IPS-NIHi11 (cell line): ENCODE data around the gene ERCC2.

ENCODE experiments used
- DNase-seq: peaks from one replicate; pipeline ENCODE4 v3.0.0; 2012; ENCODE audit warnings: mixed read lengths, low spot score

Gene ERCC2

DNA sequence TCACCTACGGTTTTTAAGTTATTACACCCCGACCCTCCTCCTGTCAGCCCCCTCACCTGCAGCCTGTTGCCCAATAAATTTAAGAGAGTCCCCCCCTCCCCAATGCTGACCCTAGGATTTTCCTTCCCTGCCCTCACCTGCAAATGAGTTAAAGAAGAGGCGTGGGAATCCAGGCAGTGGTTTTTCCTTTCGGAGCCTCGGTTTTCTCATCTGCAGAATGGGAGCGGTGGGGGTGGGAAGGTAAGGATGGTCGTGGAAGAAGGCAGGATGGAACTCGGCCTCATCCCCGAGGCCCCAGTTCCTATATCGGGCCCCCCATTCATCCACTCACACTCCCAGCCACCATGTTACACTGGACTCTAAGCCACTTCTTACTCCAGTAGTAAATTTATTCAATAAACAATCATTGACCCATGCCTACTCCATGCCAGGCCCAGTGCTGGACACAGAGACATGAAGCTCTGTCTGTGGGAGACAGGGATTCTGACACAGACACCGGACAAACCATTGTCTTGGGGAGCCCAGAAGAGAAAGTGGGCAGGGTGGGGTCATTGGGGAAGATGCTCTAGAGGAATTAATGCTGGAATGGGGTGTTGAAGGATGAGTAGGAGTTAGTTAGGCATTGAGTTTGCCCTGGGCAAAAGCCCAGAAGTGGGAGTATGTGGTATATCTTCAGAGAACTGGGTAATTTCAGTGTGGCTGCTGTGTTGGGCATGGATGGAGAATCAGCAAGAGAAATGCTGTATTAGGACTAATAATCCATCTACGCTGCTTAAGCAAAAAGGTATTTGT is 66.9 kb downstream of the ERCC2 start:
- no peak for DNase-seq

DNA sequence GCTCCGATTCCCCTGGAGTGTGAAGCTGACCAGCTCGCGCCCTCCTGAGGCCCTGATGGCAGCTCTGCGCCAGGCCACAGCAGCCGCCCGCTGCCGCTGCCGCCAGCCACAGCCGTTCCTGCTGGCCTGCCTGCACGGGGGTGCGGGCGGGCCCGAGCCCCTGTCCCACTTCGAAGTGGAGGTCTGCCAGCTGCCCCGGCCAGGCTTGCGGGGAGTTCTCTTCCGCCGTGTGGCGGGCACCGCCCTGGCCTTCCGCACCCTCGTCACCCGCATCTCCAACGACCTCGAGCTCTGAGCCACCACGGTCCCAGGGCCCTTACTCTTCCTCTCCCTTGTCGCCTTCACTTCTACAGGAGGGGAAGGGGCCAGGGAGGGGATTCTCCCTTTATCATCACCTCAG is 68.0 kb downstream of the ERCC2 start:
- DNase-seq = no peak
